Neural cell (in vitro differentiated cells): ENCODE data around the gene PCNX2. TPM values are rescaled to one million over a fixed set of nuclear protein-coding genes. Genes with fewer than 3 reads are reported as not detected.

Source experiments
- H2AFZ ChIP-seq: fragments of 200-600, 300-800 bp; sonication (generic), shearing (Covaris generic); 2 replicates; pipeline ENCODE4 v1.6.0; 2014; ENCODE audit warnings: low read depth, mild to moderate bottlenecking, antibody characterized with exemption, low read length, moderate library complexity
- H3F3A ChIP-seq: fragments of 200-600 bp; shearing (Covaris generic); 2 replicates; pipeline ENCODE4 v1.6.1; 2016; ENCODE audit warnings: mild to moderate bottlenecking, moderate library complexity, mixed read lengths, antibody characterized with exemption, low read length; ENCODE audit not compliant: insufficient read depth, poor library complexity, severe bottlenecking
- H3K27ac ChIP-seq: fragments of 200-600, 300-800 bp; sonication (generic), shearing (Covaris generic); 2 replicates; pipeline ENCODE4 v1.5.1; 2014; ENCODE audit warnings: mild to moderate bottlenecking, low read length, moderate library complexity
- H3K27me3 ChIP-seq: fragments of 300-800, 200-600 bp; sonication (generic), shearing (Covaris generic); 2 replicates; pipeline ENCODE4 v1.6.0; 2014; ENCODE audit warnings: mild to moderate bottlenecking, low read depth, low read length, moderate library complexity; ENCODE audit not compliant: insufficient read depth
- H3K36me3 ChIP-seq: fragments of 300-800, 200-600 bp; sonication (generic), shearing (Covaris generic); 2 replicates; pipeline ENCODE4 v1.5.1; 2014; ENCODE audit warnings: mild to moderate bottlenecking, antibody characterized with exemption, low read length, moderate library complexity; ENCODE audit not compliant: insufficient read depth
- H3K4me2 ChIP-seq: fragments of 300-800, 200-600 bp; sonication (generic), shearing (Covaris generic); 2 replicates; pipeline ENCODE4 v1.6.0; 2014; ENCODE audit warnings: mild to moderate bottlenecking, low read length
- H3K4me3 ChIP-seq: fragments of 300-800, 200-600 bp; sonication (generic), shearing (Covaris generic); 2 replicates; pipeline ENCODE4 v1.5.1; 2014; ENCODE audit warnings: mild to moderate bottlenecking, low read length, moderate library complexity
- H3K79me2 ChIP-seq: fragments of 200-600 bp; shearing (Covaris generic); replicated peaks from 2 replicates; pipeline ENCODE4 v1.6.0; 2014; ENCODE audit warnings: mild to moderate bottlenecking, low read length, moderate library complexity; ENCODE audit not compliant: insufficient read depth
- H3K9ac ChIP-seq: fragments of 300-800, 200-600 bp; sonication (generic), shearing (Covaris generic); 2 replicates; pipeline ENCODE4 v1.6.1; 2016; ENCODE audit warnings: mild to moderate bottlenecking, low read length, mixed read lengths
- H3K9me2 ChIP-seq: fragments of 200-600 bp; shearing (Covaris generic); 2 replicates; pipeline ENCODE4 v1.6.1; 2016; ENCODE audit warnings: mild to moderate bottlenecking, low read length, mixed read lengths; ENCODE audit not compliant: insufficient read depth
- H3K9me3 ChIP-seq: fragments of 200-600, 300-800 bp; sonication (generic), shearing (Covaris generic); 2 replicates; pipeline ENCODE4 v1.6.1; 2016; ENCODE audit warnings: mild to moderate bottlenecking, mixed run types, low read length, moderate library complexity, mixed read lengths
- H4K20me1 ChIP-seq: fragments of 200-600 bp; shearing (Covaris generic); 2 replicates; pipeline ENCODE4 v1.6.1; 2016; ENCODE audit warnings: mild to moderate bottlenecking, mixed run types; ENCODE audit not compliant: insufficient read depth
- EP300 ChIP-seq: fragments of 450-650 bp; conservative IDR thresholded peaks from 2 replicates; pipeline ENCODE4 v1.6.1; 2014; ENCODE audit warnings: antibody characterized with exemption, mild to moderate bottlenecking, moderate library complexity; ENCODE audit not compliant: poor library complexity, severe bottlenecking
- EZH2 ChIP-seq: fragments of 200-600, 300-800 bp; shearing (Covaris generic), sonication (generic); IDR thresholded peaks from 2 replicates; pipeline ENCODE4 v1.6.1; 2014; ENCODE audit warnings: antibody characterized with exemption, low read length, borderline replicate concordance, mild to moderate bottlenecking; ENCODE audit not compliant: insufficient read depth, poor library complexity, severe bottlenecking
- MXI1 ChIP-seq: fragments of 450-650 bp; conservative IDR thresholded peaks from 2 replicates; pipeline ENCODE4 v1.6.1; 2014; ENCODE audit warnings: antibody characterized with exemption, mild to moderate bottlenecking; ENCODE audit not compliant: poor library complexity, severe bottlenecking
- POLR2AphosphoS5 ChIP-seq: IDR thresholded peaks from 2 replicates; pipeline ENCODE4 v1.6.1; 2012
- RAD21 ChIP-seq: fragments of 450-650 bp; conservative IDR thresholded peaks from 2 replicates; pipeline ENCODE4 v1.6.1; 2014; ENCODE audit warnings: antibody characterized with exemption, mild to moderate bottlenecking, moderate library complexity
- SMC3 ChIP-seq: fragments of 450-650 bp; conservative IDR thresholded peaks from 2 replicates; pipeline ENCODE4 v1.6.1; 2014; ENCODE audit warnings: antibody characterized with exemption, mild to moderate bottlenecking, moderate library complexity; ENCODE audit not compliant: poor library complexity
- TAF1 ChIP-seq: IDR thresholded peaks from 2 replicates; pipeline ENCODE4 v1.6.1; 2012; ENCODE audit warnings: low read depth
- polyA plus RNA-seq: library from polyadenylated mRNA; depleted of rRNA; stranded (reverse); fragments of >200 nt; gene quantifications from 2 replicates; pipeline ENCODE4 v1.2.3, GENCODE V29; 2014
- TF ChIP-seq, protein P1 (sequence below): IDR thresholded peaks from 2 replicates; pipeline ENCODE4 v1.6.1; 2012; ENCODE audit warnings: borderline replicate concordance
- TF ChIP-seq, protein P2 (sequence below): fragments of 450-650 bp; IDR thresholded peaks from 2 replicates; pipeline ENCODE4 v1.5.1; 2014; ENCODE audit warnings: antibody characterized with exemption, mild to moderate bottlenecking, moderate library complexity; ENCODE audit not compliant: poor library complexity, severe bottlenecking

PCNX2 gene
- polyA plus RNA-seq, 1 donor from 2014 or later, result 17.2 TPM

DNA sequence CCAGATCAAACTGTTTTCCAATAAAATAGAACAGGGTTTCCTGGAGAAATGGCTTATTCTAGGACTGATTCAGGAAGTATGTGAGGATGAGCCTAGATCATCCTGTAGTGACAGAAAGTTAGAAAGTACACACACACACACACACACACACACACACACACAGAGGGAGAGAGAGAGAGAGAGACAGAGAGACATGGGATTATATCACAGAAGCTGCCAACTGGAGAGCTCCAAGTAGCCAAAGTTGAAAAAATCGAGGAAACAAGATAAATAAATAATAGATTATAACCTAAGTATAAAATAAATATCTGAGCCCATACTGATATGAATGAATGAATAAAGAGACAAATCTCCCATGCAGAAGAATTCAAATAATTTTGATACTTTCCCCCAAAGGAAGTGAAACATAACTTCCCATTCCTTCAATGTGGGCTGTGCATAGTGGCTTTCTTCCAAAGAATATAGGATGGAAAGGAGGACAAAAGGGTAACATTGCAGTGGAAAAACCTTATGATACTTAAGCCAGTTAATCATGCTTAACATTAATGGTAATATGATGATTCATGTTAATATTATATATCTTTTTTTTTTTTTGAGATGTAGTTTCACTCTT lies 173.5 kb downstream of the PCNX2 start:
- H4K20me1 ChIP-seq, result no peaks in the 10 kb centered on the region
- H3K9me2 ChIP-seq, result no peaks in the 10 kb centered on the region
- H3K9ac ChIP-seq, result no peak overlapping the region
- H3K27me3 ChIP-seq, result no peaks in the 10 kb centered on the region
- no peaks in the 10 kb centered on the region for H3K79me2 ChIP-seq
- no peak overlapping the region for H3K4me3 ChIP-seq
- H3K36me3 ChIP-seq, result no peaks in the 10 kb centered on the region
- H3K27ac ChIP-seq, result no peak overlapping the region
- no peak overlapping the region for H3K4me2 ChIP-seq
- no peaks in the 10 kb centered on the region for H3F3A ChIP-seq
- no peaks in the 10 kb centered on the region for H3K9me3 ChIP-seq
- H2AFZ ChIP-seq, result no peak overlapping the region
- TF ChIP-seq RAD21 (no peak), POLR2AphosphoS5 (no peak), MXI1 (no peak), EP300 (no peak), TAF1 (no peak), SMC3 (no peak), EZH2 (no peak)
- TF ChIP-seq, protein P1, sequence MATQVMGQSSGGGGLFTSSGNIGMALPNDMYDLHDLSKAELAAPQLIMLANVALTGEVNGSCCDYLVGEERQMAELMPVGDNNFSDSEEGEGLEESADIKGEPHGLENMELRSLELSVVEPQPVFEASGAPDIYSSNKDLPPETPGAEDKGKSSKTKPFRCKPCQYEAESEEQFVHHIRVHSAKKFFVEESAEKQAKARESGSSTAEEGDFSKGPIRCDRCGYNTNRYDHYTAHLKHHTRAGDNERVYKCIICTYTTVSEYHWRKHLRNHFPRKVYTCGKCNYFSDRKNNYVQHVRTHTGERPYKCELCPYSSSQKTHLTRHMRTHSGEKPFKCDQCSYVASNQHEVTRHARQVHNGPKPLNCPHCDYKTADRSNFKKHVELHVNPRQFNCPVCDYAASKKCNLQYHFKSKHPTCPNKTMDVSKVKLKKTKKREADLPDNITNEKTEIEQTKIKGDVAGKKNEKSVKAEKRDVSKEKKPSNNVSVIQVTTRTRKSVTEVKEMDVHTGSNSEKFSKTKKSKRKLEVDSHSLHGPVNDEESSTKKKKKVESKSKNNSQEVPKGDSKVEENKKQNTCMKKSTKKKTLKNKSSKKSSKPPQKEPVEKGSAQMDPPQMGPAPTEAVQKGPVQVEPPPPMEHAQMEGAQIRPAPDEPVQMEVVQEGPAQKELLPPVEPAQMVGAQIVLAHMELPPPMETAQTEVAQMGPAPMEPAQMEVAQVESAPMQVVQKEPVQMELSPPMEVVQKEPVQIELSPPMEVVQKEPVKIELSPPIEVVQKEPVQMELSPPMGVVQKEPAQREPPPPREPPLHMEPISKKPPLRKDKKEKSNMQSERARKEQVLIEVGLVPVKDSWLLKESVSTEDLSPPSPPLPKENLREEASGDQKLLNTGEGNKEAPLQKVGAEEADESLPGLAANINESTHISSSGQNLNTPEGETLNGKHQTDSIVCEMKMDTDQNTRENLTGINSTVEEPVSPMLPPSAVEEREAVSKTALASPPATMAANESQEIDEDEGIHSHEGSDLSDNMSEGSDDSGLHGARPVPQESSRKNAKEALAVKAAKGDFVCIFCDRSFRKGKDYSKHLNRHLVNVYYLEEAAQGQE, result no peak
- TF ChIP-seq, protein P2, sequence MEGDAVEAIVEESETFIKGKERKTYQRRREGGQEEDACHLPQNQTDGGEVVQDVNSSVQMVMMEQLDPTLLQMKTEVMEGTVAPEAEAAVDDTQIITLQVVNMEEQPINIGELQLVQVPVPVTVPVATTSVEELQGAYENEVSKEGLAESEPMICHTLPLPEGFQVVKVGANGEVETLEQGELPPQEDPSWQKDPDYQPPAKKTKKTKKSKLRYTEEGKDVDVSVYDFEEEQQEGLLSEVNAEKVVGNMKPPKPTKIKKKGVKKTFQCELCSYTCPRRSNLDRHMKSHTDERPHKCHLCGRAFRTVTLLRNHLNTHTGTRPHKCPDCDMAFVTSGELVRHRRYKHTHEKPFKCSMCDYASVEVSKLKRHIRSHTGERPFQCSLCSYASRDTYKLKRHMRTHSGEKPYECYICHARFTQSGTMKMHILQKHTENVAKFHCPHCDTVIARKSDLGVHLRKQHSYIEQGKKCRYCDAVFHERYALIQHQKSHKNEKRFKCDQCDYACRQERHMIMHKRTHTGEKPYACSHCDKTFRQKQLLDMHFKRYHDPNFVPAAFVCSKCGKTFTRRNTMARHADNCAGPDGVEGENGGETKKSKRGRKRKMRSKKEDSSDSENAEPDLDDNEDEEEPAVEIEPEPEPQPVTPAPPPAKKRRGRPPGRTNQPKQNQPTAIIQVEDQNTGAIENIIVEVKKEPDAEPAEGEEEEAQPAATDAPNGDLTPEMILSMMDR, result no peak

DNA sequence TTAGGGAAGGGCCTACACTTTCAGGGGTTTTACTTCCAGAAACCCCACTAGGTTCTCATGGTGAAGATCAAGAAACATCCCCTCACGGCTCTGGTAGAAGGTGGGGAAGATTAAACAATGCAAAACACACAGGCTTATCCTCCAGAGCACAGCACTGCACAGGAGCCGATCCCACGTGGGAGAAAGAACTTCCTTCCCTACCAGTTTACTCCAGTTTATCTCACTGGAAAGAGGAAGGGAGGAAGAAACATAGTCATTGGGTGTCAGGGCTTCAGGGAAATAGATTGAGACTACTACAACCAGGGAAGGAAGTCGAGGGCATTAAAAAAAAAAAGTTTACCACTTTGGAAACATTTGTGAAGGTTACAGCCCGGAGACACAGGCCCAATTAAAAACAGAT lies 180.7 kb downstream of the PCNX2 start:
- Histone ChIP-seq H3K4me3 (no peak overlapping the region), H3K9me2 (no peaks in the 10 kb centered on the region), H3K27me3 (no peaks in the 10 kb centered on the region), H3F3A (no peaks in the 10 kb centered on the region), H3K36me3 (no peaks in the 10 kb centered on the region), H3K9me3 (no peaks in the 10 kb centered on the region), H3K27ac (no peak overlapping the region), H3K9ac (no peak overlapping the region), H4K20me1 (no peaks in the 10 kb centered on the region), H3K79me2 (no peaks in the 10 kb centered on the region), H2AFZ (no peak overlapping the region), H3K4me2 (no peak overlapping the region)
- TF ChIP-seq POLR2AphosphoS5 (no peak), EZH2 (no peak), MXI1 (no peak), TAF1 (no peak), EP300 (no peak), RAD21 (no peak), SMC3 (no peak)
- TF ChIP-seq, protein P2, result no peak
- TF ChIP-seq, protein P1, result no peak
